GM19438 (cell line): ENCODE measurements around the gene XRN2.

Source experiments
- ATAC-seq: cut with Tn5 transposase; IDR thresholded peaks from one replicate; pipeline ENCODE4 v1.9.1; 2021; ENCODE audit warnings: low read depth; ENCODE audit not compliant: unreplicated experiment

XRN2 gene

DNA sequence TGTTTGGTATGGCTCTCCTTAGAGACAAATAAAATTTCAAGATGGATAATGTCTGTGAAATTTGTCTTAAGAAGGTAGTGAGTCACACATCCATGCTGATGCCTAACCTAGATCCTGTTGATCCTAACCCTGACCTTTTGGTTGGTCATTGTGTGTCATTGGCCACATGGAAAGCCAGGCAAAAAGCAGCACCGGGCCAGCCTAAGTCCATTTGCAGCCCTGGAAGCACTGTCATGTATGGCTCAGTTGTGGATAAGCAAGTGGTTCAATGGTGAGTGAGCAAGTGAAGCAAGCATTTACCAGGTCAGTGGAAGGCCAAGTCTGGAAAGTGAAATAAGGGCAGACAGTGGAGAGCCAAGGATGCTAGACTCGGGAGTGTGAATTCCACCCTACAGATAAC lies 12.1 kb upstream of the XRN2 start:
- no peak for ATAC-seq

DNA sequence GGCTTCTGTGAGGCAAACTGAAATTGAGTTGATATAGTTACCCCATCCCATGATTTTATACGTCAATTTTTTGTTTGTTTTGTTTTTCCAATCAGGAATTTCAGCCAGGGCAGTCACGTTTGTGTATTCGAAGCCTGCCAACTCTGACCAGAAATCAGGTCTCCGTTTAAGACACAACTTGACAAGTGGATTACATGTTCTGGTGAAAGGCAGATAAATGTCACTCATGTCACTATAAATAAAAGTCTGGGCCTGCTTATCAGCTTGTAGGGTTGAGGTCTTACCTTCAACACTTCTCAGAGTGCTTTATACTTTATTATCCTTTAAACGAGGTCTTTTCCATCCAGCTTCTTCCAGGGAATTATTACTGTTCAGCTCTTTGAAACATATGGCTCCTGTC lies 8.4 kb upstream of the XRN2 start:
- no peak for ATAC-seq

DNA sequence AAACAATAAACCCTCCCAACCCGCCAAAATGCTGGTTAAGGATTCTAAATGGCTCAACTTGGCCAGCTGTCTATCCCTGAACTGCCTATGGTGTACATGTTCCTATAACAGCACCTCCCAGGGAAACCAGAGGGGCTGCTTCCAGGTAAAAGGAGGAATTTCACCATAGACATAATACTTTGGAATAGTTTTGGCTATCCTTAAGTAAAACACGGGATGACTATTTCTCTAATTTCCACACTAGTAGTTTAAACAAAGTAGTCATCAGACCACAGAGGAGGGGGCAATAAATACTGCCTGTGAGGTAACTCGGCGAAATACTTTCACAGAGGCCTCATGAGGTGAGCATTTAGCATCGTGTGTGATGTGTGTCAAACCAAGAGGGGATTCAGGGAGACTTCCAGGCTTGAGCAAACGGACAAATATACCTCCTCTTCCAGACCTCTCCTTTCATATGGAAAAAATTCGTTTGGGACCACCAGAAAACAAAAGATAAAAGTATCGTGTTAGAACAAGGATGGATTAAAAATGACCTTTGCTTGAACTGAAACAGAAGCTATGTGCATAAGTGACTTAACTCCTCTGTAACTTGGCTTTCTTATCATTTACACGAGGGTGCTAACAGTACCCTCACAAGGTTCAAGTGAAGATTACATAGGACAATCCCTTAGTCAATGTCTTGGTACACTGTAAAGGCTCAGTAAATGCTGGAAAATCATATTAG lies 1.0 kb upstream of the XRN2 start:
- ATAC-seq, result no peak

DNA sequence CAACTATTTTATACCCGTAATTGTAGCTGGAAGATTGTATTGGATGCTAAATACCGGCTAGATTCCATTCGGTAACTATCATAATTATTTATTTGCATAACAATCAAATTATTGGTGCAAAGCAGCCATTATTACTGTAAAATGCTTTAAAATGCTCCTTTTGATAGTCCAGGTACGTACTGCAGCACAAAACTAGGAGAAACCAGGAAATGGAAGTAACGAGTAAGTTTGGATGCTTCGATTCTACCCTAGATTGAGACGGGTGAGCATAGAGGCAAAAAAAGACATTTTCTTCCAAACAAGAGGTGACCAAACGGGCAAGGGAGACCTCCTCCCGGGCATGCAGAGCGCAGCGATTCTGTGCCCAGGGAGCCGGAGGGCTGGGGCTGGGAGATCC lies 469 bp upstream of the XRN2 start:
- peak; percentile 19 for ATAC-seq

DNA sequence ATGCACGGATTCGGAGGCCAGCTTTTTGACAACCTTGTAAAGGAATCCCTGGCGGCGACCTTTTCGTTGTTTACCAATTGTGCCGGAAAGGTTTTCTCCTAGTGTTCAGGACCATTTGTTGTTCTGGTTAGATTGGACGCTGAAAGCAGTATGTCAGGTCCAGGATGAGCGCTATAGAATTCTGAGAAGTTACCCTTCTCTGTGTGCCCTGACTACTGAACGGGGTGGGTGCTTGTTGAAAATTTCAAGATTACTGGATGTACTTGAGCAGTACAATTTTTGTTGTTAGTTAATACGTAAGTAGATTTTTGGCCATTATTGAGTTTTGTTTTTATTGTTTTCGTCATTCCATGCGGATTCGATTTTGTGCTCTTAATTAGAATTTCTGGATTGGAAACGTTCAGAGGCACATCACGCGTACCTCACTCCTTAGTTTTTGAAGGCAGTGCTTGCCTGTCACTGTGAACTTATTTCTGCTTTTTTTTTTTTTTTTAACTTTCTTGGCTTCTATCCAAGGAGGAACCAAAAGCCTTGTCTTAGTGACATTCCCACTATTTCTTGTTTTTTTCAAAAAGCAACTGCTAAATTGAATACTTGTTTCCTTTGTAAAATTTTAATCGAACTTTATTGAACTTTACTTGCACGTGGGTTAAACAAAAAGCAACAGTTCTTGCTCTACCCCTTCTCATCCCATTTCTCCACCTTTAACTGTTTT lies 898 bp downstream of the XRN2 start:
- ATAC-seq, result peak; percentile 19

DNA sequence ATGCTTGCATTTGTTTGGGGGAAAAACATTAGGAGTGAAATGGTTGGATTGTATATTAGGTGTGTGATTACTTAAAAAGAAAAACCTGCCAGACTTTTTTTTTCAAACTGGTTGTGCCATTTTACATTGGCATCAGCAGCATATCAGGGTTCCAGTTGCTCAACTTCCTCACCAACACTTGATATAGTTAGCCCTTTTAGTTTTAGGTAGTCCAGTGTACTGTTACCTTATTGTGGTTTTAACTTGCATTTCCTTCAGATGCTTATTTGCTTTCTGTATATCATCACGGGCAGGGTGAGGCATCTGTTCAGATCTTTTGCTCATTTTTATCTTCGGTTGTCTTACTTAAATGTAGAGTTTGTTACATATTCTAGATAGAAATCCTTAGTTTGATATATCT lies 5.2 kb downstream of the XRN2 start:
- ATAC-seq, result no peak

DNA sequence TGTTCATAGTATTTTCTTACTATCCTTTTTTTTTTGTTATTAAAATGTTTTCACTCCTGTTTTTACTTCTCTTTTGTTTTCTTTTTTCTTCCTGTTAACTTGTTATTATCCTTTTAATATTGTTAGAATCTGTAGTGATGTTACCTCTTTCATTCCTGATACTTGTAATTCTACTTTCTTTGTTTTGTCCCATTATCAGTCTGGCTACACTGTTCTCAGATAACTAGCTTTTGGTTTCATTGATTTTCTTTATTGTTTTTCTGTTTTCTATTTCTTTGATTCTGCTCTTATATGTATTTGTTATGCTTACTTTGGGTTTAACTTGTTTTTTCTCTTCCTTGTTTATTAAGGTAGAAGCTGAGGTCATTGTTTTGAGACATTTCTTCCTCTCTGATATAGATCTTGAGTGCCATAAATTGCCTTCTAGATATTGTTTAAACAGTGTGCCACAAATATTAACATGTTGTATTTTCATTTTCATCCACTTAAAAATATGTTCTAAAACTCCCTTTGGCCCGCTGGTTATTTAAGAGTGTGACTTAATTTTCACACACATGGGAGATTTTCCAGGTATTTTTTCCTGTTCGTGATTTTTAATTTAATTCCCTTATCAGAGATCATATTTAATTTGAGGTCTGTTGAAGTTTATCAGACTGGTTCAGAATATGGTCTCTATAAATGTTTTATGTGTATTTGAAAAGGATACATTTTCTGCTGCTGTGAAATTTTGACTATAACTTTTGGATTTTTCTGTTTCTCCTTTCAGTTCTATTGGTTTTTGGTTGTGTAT lies 6.7 kb downstream of the XRN2 start:
- no peak for ATAC-seq

DNA sequence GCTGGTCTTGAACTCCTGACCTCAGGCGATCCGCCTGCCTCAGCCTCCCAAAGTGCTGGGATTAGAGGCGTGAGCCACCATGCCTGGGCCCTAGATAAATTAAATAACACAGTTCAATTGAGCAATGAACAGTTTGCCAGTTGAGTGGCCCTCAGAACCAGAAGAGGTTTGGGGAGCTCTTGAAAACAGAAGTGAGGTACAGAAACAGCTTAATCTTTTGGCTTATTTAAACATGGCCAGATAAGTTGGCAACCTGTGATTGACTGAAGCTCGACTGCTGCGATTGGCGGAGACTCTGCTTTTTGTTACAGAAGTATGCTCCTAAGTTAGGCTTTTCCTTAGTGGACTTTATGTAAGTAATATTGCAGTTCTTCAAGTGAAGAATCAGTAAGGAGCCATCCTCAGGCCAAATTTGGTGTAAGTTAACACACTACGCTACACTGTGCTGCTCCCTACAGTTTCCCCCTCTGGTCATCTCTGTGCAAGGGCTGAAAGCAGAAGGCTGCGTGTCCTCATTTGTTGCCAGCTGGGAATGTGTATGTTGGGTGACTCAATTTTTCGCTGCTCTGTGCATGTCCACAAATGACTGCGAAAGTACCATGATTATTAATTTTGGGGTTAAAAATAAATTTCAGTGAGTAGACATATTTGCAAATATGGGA lies 9.8 kb downstream of the XRN2 start:
- no peak for ATAC-seq

DNA sequence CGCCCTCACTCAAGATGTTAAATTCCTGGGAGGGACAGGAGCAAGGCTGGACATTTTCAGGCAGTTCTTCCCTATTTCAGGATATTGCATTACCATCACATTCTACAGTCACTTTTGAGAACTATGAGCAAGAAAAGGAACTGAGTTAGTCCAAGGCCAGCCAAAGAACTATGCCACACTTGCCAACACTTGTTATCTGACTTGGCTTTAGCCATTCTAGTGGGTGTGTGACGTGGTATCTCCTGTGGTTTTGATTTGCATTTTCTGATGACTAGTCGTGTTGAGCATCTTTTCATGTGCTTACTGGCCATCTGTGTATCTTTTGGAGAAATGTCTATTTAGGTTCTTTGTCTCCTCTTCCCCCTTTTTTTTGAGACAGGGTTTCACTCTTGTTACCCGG lies 12.0 kb downstream of the XRN2 start:
- no peak for ATAC-seq

DNA sequence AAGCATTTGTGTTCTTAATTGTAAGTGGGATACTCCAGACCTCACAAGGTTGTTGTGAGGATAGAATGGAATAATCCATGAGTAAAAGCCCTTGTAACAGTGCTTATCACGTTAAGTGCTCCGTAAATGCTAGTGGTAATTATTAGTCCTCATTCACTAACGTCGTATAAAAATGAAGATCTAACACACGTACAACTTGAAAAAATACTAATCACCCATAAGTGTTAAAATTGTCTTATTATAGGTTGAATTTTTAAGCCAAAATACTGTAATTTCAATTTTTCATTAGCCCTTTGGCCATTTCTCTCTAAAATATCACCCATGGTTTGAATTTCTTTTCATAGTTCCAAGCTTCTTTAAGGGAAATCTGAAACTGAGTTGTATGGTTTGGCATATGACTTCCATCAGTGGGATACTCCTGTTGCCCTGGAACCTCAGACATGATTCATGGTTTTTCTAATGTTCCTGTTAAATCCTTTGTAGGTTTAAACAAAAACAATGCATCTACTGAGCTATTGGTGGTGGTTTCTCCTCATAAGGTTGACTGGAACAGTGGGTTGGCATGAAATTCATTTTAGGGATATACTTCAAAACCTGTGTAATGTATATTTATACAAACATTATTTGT lies 19.1 kb downstream of the XRN2 start:
- ATAC-seq, result no peak

DNA sequence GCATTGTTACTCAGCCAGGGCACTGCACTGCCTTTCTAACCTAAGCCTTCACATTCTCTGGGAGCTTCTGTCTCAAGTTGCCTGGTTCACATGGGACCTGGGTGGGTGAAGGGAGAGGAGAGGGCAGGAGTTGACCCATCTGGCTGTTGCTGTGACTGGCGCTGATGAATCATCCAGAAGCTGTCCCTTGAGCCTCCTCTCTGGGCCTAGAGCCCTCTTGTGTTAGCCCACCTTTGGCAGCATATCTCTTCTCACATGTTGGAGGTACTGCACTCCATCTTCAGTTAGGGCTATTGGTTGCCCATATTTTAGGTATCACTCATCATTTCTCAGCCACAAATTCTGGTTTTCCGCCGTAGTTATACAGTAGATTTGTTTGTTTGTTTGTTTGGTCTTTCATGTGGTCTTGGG lies 19.8 kb downstream of the XRN2 start:
- ATAC-seq, result no peak

DNA sequence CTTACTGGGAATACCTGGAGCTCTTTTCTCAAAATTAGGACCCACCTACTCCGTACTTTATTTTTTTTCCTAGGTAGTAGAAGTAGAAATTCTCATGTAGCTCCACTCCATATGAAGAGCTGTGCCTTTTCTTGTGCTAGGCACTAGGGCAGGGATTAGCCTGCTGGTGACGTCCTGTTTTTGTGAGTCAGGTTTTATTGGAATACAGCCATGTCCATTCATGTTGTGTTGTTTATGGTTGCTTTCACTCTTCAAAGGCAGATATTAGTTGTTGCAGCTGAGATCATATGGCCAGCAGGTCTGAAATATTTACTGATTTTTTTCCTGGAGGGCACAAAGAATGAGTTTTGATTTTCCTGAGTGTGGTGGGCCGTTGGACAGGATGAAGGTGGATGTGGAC lies 20.5 kb downstream of the XRN2 start:
- ATAC-seq, result no peak

DNA sequence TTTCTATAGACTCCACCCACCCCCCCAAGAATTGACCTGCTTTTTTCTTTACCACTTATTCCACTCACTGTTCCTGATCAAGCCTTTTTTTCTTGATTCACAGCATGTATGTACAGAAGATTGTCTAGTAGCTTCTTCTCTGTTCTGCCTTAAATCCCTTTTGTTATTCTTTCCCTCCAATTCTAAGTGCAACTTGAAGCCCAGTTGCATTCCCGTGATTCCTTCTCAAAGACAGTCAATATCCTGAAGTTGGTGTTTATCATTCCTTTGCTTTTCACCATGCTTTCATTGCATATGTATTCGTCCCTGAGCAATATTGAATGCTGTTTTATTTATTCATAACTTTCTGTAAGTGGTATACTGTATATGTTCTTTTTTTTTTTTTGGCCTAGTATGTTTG lies 21.0 kb downstream of the XRN2 start:
- no peak for ATAC-seq

DNA sequence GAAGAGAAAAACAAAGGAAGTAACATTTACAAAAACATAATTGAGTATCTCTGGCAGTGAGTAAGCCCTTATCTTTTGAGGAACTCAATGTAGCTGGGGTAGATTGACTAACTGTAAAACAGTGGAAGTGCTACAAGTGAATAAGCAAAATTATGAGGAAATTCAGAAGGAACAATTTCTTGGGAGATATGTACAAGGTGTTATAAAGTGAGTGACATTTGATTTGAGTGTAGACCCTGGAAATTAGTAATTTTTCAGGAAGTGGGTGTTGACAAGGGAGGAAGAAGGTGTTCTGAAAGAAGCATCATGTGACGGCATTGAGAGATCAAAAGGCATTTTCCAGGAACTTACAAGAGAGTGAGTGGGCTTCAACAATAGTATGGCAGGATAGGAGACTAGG lies 22.2 kb downstream of the XRN2 start:
- ATAC-seq, result no peak

DNA sequence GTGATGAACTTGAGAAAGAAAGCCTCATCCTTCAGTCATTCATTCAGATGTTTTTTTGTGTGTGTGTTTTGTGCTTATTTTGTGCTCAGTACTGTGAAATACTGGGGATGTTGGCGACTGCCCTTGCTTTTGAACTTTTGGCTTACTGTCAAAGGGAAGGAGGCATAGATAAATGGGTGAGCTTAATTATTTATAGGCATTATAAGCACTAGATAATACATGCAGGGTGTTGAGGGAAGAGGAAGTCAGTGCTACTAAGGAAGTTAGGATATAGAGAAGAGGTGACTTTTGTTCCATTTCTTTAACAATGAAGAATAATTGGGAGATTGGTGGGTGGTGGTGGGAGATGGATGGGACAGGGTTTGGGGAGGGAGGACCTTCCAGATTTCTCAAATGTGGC lies 23.6 kb downstream of the XRN2 start:
- ATAC-seq, result no peak

DNA sequence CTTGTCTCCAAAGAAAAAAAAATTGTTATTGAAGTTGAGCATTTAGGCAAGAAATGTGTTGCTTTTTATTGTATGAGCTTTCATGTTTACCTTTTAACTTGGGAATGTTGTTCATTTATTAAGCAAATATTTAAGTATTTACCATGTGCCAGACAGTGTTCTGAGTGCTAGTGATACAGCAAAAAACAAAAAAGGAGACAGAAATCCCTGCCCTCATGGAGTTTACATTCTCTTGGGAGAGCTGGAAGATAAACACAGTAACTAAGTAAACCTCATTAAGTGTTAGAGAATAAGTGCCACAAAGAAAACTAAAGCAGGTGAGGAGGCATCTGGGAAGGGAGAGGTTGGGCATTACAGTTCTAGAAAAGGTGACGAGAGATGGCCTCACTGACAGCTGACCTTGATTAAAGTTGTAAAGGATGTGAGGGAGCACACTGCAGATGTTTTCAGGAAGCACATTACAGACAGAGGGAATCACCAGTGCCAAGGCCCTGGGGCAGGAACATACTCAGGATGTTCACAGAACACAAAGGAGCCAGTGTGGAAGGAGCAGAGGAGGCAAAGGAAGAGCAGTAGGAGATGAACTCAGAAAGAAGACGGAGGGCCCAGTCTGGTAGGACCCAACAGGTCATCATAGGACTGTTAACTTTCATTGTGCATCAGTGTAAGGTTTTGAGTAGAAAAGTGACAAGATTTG lies 33.5 kb downstream of the XRN2 start:
- no peak for ATAC-seq

DNA sequence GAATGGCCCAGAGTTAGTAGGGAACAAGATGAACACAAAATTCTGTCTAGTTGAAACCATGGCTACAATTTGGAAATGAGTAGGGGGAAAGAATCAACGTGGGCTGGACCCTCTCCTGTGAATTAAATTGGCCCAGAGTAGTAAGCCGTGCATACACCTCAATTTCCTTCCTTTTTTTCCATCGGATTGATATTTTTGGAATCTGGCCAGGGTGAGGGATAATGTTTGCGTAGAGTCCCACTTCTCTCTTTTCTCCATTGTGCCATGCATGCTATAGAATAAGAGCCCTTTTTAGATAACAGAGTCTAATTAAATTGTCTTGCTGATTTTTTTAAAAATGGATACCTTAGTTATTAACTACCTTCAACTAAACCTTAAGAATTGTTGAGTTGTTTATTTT lies 35.2 kb downstream of the XRN2 start:
- no peak for ATAC-seq

DNA sequence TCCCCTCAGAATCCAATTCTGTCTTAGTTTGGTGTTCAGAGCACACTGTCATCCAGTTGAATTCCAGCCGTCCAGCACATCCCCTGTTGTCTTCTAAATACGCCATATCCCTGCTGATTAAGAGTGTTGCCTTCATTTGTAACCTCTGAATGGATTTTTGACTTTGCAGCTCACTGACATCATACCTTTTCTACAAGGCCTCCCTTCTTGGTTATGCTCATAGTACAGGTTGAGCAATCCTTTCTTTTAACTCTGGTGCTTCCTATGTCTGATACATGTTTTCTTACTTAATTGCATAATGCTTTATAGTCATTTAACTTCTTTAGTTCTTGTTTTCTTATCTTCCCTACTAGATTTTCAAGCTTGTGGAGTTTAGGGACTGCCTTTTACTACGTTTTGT lies 36.4 kb downstream of the XRN2 start:
- no peak for ATAC-seq

DNA sequence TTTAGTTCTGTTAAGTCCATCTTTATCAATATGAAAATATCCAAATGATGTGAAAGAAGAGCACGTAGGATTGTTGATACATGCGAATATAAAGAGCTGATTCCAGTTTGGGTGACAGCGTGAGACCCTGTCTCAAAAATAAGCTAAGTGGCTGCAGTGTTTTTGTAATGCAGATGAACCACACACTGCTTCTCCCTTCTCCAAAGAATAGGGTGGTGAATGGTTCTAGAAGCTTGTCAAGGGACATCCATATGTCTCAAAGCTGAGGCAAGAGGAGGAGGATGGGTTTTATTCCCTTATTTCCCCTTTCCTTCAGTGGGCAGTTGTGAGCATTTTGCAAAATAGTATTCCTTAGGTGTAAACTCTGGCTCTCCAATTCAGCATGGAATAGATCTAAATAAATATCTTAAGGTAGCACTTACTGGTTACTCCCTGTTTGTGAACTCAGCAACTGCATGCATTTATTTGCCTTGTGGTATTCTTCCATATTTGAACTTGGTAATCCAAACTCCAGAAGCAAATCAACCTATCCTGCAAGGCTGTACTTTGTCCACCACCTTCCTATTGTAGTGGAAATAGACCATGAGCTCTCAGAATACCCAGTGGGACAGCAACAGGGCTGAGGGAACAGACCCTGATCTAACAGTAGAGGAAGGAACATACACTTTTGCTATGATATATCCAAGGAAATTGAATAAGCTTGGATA lies 38.0 kb downstream of the XRN2 start:
- no peak for ATAC-seq
